UCSD-AML1 (cell line): ENCODE data around the gene RERE.

ENCODE experiments used
- DNase-seq: peaks from one replicate; lab custom pipeline; 2025; ENCODE audit not compliant: unreplicated experiment; lab: John Stamatoyannopoulos, UW

RERE gene

GRCh38 chr1:8373581-8374241 lies 443.7 kb downstream of the RERE start:
- no peak for DNase-seq

- DNase-seq = no peak
These were observed 444.3 kb downstream of the RERE start for GRCh38 chr1:8373125-8373524.

- no peak for DNase-seq
These were observed 446.0 kb downstream of the RERE start for GRCh38 chr1:8371372-8371991.

- no peak for DNase-seq
These were observed 446.5 kb downstream of the RERE start for GRCh38 chr1:8370905-8371315.

GRCh38 chr1:8370046-8370881 lies 447.2 kb downstream of the RERE start:
- DNase-seq = no peak

GRCh38 chr1:8368956-8369639 lies 448.3 kb downstream of the RERE start:
- DNase-seq = no peak

GRCh38 chr1:8367571-8368194 lies 449.8 kb downstream of the RERE start:
- no peak for DNase-seq

GRCh38 chr1:8365661-8366362 lies 451.6 kb downstream of the RERE start:
- DNase-seq = no peak

GRCh38 chr1:8364528-8365442 lies 452.7 kb downstream of the RERE start:
- no peak for DNase-seq

GRCh38 chr1:8363767-8364301 lies 453.6 kb downstream of the RERE start:
- DNase-seq = no peak

- no peak for DNase-seq
These were observed 454.2 kb downstream of the RERE start for GRCh38 chr1:8363186-8363766.

- DNase-seq = no peak
These were observed 454.7 kb downstream of the RERE start for GRCh38 chr1:8362701-8363101.

- DNase-seq = no peak
These were observed 456.1 kb downstream of the RERE start for GRCh38 chr1:8361198-8361849.

GRCh38 chr1:8360493-8361197 lies 456.8 kb downstream of the RERE start:
- no peak for DNase-seq

GRCh38 chr1:8359617-8360481 lies 457.6 kb downstream of the RERE start:
- DNase-seq = no peak

GRCh38 chr1:8358897-8359616 lies 458.4 kb downstream of the RERE start:
- no peak for DNase-seq
